GM18909 (cell line): ENCODE results near the gene SPDYC.
A peak's percentile ranks its signal among the peaks of the same experiment; 100 is the strongest.
"Not testable (repeated sequence)": the region's sequence is repeated elsewhere in the genome, so short reads cannot be mapped to it uniquely, and the experiment has no call there.

Experiments used
- ATAC-seq: cut with Tn5 transposase; IDR thresholded peaks from one replicate; pipeline ENCODE4 v1.9.1; 2021; ENCODE audit warnings: mild to moderate bottlenecking; ENCODE audit not compliant: unreplicated experiment, poor library complexity

The SPDYC gene

DNA sequence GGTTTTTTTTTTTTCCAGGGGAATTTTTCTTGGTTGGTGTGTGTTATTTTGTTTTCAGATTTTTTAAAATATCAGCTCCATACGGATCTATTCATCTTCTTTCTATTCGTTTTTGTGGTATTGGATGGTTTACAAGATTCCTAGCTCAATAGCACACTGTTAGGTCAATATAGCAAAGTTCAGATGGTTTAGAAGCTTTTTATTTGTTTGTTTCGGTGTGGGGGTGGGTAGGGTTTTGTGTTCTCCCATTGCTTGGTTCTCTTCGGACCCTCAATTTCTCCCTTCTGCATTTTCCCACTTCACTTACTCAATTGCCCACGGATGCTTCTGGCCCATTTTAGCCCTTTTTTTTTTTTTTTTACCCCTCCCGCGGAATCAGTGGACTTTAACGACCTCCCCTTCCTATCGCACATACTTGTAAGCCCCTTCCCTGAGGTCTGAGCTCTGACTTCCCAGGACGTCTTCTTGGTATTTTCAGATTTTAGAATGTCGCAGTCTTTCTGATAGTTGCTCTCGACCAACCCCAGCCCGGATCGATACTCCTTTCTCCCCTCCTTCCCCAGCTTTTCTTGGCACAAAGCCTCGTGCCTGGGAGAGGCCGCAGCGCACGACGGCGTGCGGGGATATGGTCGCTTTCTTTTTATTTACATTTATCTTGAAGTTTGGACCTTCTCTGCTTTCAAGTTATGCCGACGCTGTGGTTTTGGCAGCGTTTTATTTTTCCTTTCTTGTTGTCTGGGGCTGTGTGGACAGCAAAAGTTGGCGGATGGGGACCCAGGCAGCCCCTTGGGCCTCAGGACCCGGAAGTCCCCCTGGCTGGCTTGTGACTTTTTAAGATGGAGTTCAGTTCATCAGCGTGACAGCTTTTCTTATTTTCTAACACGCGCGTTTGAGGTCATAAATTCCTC is 4.4 kb upstream of the SPDYC start:
- ATAC-seq, result no peak

DNA sequence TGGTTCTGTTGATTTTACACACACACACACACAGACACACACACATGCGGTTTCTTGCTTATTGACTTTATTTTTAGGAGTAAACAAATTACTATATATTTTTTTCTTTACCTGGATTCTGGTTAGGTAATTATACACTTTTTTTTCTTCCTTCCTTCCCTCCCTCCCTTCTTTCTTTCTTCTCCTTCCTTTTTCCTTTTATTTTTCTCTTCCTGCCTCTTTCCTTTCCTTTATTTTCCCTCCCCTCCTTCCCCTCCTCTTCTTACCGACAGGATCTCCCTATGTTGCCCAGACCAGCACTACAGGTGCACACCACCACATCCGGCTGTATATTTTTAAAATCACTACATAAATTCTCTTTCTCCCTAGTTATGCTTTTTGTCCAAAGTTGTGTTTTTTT is 3.1 kb upstream of the SPDYC start:
- no peak for ATAC-seq

DNA sequence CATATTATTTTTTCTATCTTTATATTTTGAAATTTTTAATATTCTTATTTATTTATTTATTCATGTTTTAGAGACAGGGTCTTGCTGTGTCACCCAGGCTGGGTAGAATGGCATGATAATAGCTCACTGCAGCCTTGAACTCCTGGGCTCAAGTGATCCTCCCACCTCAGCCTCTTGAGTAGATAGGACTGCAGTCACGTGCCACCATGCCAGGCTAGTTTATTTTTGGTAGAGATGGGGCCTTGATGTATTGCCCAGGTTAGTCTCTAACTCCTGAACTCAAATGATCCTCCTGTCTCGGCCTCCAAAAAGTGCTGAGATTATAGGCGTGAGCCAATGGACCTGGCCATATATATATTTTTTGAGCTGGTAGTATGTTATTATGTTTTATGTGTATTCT is 2.4 kb upstream of the SPDYC start:
- no peak for ATAC-seq

DNA sequence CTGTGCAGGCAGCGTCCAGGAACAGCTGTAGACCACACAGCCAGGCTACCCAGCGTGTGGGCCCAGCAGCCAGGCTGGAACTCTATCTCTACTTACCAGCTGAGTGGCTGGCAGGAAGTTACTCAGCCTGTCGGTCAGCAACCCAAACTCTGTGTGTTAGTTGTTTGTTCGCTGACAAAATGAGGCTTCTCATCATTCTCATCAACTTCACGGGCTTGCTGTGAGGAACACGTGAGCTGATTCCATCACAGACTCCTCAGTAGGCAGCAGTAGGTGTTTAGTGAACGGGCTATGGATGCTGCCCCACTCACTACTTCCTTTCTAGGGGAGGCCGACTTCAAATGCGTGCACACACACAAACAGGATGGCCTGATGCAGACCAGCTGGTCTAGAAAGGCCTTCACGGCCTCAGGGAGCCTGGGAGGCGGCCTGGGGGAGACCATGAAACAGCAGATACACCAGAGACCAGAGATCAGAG is 830 bp upstream of the SPDYC start:
- ATAC-seq, result no peak

DNA sequence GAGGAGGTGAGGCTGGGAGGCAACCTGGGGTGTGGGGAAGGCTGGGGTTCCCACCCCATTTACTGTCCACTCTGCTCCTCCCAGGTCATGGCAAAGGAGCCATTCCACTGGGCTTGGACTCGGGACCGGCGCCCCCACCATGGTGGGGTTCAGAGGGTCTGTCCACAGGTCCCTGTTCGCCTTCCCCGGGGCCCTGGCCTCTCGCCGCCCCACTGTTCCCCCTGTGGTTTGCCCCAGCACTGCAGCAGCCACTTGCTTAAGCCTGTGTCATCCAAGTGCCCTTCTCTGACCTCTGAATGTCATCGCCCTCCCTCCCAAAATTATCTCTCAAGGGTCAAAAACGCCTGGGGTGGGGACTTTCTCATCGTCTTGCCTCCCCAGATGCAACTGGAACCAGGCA is 2.6 kb downstream of the SPDYC start:
- no peak for ATAC-seq

DNA sequence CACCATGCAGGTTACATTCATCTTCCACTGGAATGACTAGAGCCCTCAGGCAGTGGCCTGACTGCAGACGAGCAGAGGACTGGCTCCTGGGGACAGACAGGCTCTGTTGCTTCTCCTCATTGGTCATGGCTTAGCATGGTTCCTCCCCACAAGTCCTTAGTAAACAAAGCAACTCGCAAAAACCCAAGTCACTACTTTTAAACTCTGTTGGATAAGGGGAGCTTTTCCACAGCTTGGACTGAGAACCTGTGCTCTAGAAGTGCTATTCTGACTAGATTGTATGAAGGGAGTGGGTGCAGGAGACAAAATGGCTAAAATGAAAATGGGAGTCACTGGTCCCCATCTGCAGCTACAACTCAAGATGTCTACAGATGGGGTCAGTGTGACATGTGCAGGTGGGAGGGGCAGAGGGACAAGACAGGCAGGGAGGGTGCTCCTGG is 4.6 kb downstream of the SPDYC start:
- not testable (repeated sequence) for ATAC-seq

DNA sequence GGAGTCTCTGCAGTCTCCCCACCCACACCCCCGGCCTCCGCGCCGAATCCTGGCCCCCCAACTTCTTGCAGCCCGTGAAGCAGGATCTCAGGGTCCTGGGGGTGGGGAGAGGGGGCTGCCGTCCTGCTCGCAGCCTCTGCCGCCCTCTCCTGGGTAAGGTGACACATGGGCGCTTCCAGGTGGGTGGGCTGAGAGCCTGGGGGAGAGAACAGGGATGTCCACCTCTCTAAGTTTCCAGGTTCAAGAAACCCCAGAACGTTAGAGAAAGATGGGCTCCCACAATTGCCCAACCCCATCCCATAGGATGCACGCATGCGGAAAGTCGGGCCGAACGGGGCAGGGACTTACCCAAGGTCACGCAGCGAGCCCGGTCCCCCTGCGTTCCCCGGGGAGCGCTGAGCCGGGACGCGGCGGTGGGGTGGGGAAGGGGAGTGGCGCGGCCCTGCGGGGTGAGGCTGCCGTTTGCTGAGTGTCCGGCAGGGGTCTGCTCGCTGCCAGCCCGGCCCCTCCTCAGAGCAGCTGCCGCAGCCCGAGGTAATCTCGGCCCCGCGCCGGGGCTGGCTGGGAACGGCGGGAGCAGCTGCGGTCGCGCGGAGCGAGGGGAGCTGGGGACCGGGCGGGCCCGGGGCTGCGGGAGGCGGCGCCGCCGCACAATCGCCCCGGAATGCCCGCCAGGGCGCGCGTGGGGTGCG is 11.0 kb downstream of the SPDYC start:
- ATAC-seq, result peak; percentile 68

DNA sequence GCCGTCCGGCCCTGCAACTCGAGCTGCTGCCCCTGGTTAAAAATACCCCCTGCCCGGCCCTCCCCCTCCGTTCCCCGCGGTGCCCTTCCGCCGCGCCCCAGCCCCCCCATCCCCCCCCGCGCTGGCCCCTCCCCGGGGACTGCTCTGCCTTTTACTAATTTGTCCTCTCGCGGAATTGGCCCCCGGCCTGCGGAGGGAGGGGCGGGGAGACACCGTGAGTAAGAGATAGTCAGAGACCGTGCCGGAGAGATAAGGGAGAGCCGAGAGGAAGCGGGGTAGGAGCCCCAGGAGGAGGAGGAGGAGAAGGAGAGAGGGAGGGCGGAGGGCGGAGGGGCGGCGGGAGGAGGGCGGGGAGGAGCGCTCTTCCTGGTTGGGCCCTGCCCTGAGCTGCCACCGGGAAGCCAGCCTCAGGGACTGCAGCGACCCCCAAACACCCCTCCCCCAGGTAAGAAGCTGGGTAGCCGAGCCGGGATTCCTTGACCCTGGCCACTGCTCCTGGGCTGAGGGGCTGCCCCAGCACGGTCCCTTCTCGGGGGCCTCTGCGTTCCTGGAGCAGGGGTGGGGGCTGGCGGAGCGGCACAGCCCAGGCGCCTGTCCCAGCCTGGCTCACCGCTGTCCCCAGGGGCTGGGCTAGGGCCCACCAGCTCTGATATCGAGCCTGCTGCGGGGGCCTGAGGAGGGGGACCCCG is 11.7 kb downstream of the SPDYC start, which contains the start of gene CAPN1:
Gene CAPN1, plus strand, starts transcription at position 360 of the 689 bp plus-strand sequence. CDS start 774 bp downstream, outside the sequence.
- ATAC-seq, result peak; percentile 40

DNA sequence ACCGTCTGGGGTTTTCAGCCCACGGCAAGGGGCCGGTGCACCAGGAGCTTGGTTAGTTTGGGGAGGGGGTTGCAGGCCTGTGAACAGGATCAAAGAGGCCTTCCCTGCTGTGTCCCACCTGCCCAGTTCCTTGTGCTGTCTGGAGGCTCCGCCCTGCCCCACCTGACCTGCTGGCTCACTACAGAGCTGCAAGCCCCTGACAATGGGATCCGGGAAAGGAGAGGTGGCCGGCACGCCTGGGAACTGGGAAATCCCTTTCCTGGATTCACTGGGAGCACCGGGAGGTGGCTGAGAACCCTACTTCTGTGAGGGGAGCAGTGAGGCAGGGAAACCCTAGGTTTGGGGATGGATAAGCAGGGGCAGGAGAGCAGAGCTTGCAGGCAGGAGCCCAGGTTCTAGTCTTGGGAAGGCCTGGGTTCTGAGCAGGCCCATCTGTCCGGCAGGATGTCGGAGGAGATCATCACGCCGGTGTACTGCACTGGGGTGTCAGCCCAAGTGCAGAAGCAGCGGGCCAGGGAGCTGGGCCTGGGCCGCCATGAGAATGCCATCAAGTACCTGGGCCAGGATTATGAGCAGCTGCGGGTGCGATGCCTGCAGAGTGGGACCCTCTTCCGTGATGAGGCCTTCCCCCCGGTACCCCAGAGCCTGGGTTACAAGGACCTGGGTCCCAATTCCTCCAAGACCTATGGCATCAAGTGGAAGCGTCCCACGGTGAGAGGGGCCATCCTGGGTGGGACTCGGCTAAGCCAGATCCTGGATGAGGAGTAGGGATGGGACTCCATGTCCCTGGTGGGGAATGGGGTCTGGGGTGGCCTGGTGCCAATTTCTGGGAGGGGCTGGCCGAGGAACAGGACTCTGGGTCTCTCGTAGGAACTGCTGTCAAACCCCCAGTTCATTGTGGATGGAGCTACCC is 12.5 kb downstream of the SPDYC start:
- ATAC-seq, result no peak

DNA sequence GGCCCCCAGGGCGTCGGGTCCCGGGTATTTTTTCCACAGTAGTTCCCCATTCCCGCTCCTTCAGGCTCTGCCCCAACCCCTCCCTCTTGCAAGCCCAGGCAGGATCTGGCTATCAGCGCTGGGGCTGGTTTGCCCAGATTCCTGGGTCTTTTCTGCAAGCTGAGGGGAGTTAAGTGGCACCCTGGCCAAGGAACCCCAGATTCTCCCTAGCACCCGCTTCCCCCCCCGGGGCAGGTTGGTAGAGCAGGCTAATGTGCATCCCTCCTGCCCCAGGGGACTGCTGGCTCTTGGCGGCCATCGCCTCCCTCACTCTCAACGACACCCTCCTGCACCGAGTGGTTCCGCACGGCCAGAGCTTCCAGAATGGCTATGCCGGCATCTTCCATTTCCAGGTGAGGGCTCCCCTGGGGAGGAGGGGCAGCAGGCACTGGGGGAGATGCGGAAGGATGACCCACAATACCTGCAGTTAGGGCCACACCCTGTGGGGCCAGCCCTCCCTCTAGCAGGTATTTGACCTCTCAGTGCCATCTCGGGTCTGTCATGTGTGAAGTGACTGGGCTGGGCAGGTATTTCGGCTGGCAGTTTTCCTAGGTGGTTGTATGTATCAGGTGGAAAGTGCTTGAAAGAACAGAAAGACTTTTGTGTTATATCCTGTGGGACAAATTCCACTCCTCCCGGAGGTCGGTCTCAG is 13.3 kb downstream of the SPDYC start:
- ATAC-seq, result no peak

DNA sequence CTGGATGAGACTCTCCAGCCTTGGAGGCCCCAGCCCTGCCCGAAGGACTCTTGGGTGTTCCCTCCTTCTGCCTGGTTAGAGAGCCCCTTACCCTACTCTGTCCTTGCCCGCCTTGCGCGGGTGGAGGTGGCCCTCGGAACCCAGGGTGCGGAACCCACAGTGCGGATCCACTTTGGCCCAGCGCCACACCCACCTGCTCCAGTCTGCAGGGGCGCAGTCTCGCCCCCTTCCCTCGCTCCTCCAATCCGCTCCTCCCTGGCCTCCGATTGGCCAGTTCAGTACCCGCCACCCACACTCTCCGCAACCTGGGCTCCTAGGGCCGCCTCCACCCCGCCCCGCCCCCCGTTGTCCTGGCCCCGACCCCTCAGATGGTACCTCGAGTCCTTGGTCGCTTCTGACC is 14.1 kb downstream of the SPDYC start:
- no peak for ATAC-seq

DNA sequence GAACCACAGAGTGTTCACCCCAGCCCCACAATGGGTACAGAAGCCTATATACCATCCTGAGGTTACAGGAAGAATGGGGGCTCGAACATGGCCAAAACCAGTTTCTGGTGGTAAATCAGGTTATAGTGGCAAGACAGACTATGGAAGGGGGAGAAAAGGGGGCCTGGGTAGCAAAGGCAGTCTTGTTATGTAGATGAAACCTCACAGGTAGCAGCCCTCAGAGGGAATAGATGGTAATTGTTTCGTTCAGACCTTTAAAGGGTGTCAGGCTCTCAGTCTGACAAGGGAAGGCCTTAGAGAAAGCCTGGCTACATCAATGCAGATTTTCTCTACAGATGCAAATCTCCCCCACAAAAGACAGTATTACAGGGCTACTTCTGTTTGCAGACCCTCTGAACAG is 15.1 kb downstream of the SPDYC start:
- ATAC-seq, result no peak

DNA sequence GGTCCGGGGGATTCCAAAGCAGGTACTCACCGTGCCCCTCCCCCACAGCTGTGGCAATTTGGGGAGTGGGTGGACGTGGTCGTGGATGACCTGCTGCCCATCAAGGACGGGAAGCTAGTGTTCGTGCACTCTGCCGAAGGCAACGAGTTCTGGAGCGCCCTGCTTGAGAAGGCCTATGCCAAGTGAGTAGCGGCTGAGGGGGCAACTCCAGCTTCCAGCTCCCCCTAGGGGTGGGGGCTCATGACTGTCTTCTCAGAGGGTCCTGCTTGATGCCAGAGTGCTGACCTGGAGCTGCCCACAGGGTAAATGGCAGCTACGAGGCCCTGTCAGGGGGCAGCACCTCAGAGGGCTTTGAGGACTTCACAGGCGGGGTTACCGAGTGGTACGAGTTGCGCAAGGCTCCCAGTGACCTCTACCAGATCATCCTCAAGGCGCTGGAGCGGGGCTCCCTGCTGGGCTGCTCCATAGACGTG is 15.9 kb downstream of the SPDYC start:
- no peak for ATAC-seq

DNA sequence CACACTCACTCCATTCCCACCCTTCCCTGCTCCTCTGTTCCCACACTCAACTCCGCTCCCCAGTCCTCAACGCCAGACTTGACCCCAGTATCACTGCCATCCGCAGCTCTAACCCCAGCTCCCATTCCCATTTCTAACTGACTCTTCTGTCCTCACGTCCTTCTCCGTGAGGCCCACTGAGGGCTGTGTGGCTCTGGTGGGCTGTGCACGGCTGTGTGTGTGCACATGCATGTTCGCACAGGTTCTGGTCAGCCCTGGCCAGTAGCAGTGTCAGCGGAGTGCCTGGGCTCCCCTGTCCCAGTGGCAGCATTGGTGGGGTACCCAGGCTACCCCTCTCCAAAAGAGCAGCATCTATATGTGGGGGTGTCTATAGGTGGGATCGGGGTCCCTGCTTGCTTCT is 16.7 kb downstream of the SPDYC start:
- no peak for ATAC-seq

DNA sequence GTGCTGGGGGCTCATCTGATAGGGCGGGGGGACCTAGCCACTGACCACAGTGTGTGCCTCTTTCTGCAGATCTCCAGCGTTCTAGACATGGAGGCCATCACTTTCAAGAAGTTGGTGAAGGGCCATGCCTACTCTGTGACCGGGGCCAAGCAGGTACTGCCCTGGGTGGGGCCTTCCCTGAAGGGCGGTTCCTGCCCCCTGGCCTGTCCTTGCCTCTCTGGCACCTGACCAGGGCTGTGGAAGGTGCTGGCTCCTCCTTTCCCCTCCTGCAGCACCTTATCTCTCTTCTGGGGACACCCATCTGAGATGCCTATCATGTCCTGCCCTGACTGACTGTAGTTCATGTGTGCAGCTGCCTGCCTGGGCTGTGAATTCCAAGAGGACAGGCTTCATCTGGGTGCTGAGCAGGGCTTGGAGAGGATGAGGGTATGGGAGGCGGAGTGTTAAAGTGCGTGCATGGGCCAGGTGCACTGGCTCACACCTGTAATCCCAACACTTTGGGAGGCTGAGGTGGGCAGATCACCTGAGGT is 17.2 kb downstream of the SPDYC start:
- ATAC-seq, result no peak

DNA sequence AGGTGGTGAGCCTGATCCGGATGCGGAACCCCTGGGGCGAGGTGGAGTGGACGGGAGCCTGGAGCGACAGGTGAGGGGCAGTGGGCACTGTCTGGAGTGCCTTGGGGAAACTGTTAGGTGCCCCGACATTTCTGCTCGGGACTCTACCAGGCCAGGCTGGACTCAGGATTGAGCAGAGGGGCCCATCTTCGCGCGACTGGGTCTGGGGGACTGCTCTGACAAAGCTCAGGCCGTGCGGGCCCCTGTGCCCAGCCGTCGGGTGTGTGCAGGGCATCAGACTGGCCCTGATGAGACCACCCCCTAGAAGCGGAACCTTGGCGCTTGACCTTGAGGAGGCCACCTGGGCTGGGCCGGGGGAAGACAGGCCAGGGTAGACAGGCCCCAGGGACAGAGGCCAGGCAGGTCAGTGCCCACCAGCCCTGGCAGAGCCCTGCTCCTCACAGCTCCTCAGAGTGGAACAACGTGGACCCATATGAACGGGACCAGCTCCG is 18.0 kb downstream of the SPDYC start:
- no peak for ATAC-seq

DNA sequence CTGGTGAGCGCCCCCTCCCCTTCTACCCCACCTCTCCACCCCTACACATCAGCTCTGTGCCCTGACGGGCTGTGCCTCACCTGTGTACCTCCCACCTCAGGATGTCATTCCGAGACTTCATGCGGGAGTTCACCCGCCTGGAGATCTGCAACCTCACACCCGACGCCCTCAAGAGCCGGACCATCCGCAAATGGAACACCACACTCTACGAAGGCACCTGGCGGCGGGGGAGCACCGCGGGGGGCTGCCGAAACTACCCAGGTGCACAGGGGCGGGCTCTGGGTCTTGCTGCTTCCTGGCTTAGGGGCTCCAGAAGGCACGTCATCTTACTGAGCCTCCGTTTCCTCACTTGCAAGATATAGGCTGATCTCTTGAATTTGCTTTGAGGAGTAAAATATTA is 18.5 kb downstream of the SPDYC start:
- no peak for ATAC-seq

DNA sequence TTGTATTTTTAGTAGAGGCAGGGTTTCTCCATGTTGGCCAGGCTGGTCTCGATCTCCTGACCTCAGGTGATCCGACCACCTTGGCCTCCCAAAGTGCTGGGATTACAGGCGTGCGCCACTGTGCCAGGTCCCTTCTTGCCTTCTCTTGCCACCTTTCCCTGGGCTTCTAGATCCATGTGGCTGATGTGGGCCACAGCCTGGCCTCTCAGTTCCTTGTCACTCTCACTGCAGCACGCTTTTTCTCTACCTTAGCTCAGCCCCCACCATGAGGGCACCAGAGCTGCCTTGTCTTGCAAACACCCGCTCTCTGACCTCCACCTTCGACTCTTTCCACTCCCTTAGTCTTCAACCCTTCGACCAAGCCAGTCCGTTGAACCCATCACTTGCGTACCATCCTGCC is 19.2 kb downstream of the SPDYC start:
- no peak for ATAC-seq

DNA sequence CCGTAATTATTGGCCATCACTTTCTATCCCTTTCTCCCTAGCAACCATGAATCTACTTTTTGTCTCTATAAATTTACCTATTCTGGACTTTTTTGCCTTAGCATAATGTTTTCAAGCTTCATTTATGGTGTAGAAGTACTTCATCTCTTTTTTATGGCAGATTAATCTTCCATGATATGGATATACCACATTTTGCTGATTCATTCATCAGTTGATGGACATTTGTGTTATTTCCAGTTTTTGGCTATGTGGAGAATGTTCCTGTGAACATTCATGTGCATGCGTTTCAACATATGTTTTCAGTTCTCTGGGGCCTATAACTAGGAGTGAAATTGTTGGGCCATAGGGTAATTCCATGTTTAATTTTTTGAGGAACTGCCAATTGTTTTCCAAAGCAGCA is 24.5 kb downstream of the SPDYC start:
- ATAC-seq, result no peak
